Prostate gland (tissue), 2 donors: Measurements from ENCODE around the gene SASH1. TPM values are rescaled to one million over a fixed set of nuclear protein-coding genes. Genes with fewer than 3 reads are reported as not detected.

Experiments used
- DNase-seq: peaks from one replicate; pipeline ENCODE4 v3.0.0-alpha.2; 2019; ENCODE audit warnings: low spot score
- H3K27ac ChIP-seq, 2 donors: fragments of 200-600 bp; sonication (generic); 2 replicates each; pipeline ENCODE4 v1.5.1; 2017 to 2019
- H3K27me3 ChIP-seq: fragments of 200-600 bp; sonication (generic); replicated peaks from 2 replicates; pipeline ENCODE4 v1.5.1; 2019; ENCODE audit not compliant: insufficient read depth
- H3K36me3 ChIP-seq, 2 donors: fragments of 200-600 bp; sonication (generic); 1 replicate in 1 of 2; 2 replicates in 1 of 2; pipeline versions ENCODE4 v1.5.1 to v1.8.1; 2017 to 2019
- H3K4me1 ChIP-seq: fragments of 200-600 bp; sonication (generic); replicated peaks from 2 replicates; pipeline ENCODE4 v1.5.1; 2019
- H3K4me3 ChIP-seq, 2 donors: fragments of 200-600 bp; sonication (generic); 2 replicates each; pipeline ENCODE4 v1.5.1; 2017 to 2019
- H3K9me3 ChIP-seq: fragments of 200-600 bp; sonication (generic); 2 replicates; pipeline ENCODE4 v1.5.1; 2017
- CTCF ChIP-seq, 4 experiments: fragments of 200-600 bp in 2 of 4; fragments of 450-650 bp in 2 of 4; sonication (generic) in 2 of 4; IDR thresholded peaks; 1 replicate in 3 of 4; 2 replicates in 1 of 4; pipeline ENCODE4 v1.5.1; 2016 to 2019; ENCODE audit warnings: antibody characterized with exemption in 4 of 4, mild to moderate bottlenecking in 2 of 4, moderate library complexity in 2 of 4
- POLR2A ChIP-seq: fragments of 450-650 bp; IDR thresholded peaks from one replicate; pipeline ENCODE4 v1.6.1; 2016; ENCODE audit warnings: antibody characterized with exemption, mild to moderate bottlenecking
- POLR2AphosphoS5 ChIP-seq: sonication (generic); formaldehyde crosslinking; IDR thresholded peaks from one replicate; pipeline ENCODE4 v1.6.1; 2017; ENCODE audit warnings: antibody characterized with exemption
- WGBS: methylation state at CpG from one replicate; pipeline ENCODE4 v1.1.5; 2018; 5-methylcytosine and 5-hydroxymethylcytosine counted together
- intact Hi-C: fragments of 100-400 bp; cut with DNase I; formaldehyde crosslinking; loops from one replicate; pipeline ENCODE4 v1.14.2; 2022
- total RNA-seq, 2 donors: library from RNA; depleted of rRNA; stranded (reverse); fragments of >200 nt; gene quantifications; one replicate each; pipeline ENCODE4 v1.1.0, GENCODE V29; 2016

The SASH1 gene
- total RNA-seq, 2 donors from 2014 or later, result 34.3 to 48.6 TPM

DNA sequence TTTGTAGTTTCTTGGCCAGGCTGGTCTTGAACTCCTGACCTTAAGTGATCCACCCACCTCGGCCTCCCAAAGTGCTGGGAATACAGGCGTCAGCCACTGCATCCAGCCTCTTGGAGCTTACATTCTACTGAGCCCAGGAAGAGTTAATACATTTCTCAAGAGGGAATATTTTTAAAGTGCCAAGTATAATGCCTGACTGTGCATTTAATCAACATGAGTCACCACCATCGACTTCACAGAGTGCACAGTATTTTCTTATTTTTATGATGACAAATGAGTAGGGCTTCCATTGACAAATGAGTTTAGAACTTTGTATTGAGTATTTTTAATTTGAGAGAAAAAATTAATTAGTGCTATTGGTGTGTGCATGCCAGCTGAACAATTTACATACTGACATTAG is 72.2 kb downstream of the SASH1 start:
- Histone ChIP-seq H3K36me3 (no peaks in the 10 kb centered on the region), H3K4me3 (no peak overlapping the region), H3K27me3 (no peaks in the 10 kb centered on the region), H3K9me3 (no peaks in the 10 kb centered on the region), H3K4me1 (no peaks in the 10 kb centered on the region), H3K27ac (no peak overlapping the region)
- intact Hi-C loops, result no loop called here
- 59% methylated on average over 3 of the region's 3 CpGs for WGBS
- no peak for DNase-seq
- TF ChIP-seq POLR2A, result no peak
- TF ChIP-seq POLR2AphosphoS5, result no peak
- TF ChIP-seq CTCF (IDR thresholded peaks at IDR 0.05), result no peak

GRCh38 chr6:148415511-148416260 is 73.0 kb downstream of the SASH1 start:
- Histone ChIP-seq H3K27me3 (no peaks in the 10 kb centered on the region), H3K36me3 (no peaks in the 10 kb centered on the region), H3K9me3 (no peaks in the 10 kb centered on the region), H3K4me1 (no peaks in the 10 kb centered on the region), H3K27ac (no peak overlapping the region), H3K4me3 (no peak overlapping the region)
- DNase-seq, result no peak
- 60% methylated on average over 4 of the region's 4 CpGs for WGBS
- intact Hi-C loops, result no loop called here
- TF ChIP-seq POLR2AphosphoS5, result no peak
- TF ChIP-seq POLR2A, result no peak
- TF ChIP-seq CTCF (IDR thresholded peaks at IDR 0.05), result no peak

- Histone ChIP-seq H3K4me1 (no peaks in the 10 kb centered on the region), H3K27me3 (no peaks in the 10 kb centered on the region), H3K9me3 (no peaks in the 10 kb centered on the region), H3K27ac (no peak overlapping the region), H3K36me3 (no peaks in the 10 kb centered on the region), H3K4me3 (no peak overlapping the region)
- intact Hi-C loops, result no loop called here
- 85% methylated on average over 7 of the region's 7 CpGs for WGBS
- no peak for DNase-seq
- no peak for TF ChIP-seq POLR2A
- TF ChIP-seq POLR2AphosphoS5, result no peak
- TF ChIP-seq CTCF (IDR thresholded peaks at IDR 0.05), result no peak
Observed at GRCh38 chr6:148416330-148416965, 73.8 kb downstream of the SASH1 start.

DNA sequence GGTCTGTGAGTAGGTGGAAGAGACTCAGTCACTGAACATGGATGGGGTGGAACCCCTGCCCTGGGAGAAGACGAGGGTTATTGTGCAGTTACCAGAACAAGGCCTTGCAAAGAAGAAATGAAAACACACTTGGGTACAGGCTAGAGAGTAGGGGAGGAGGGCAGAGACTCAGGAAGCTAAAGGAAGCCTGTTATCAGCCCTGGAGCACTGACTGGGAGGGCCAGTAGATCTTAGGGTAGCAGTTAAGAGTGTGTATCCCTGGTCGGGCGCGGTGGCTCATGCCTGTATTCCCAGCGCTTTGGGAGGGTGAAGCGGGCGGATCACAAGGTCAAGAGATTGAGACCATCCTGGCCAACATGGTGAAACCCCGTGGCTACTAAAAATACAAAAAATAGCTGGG is 74.4 kb downstream of the SASH1 start:
- 96% methylated on average over 8 of the region's 8 CpGs for WGBS
- Histone ChIP-seq H3K9me3 (no peaks in the 10 kb centered on the region), H3K4me3 (no peak overlapping the region), H3K36me3 (no peaks in the 10 kb centered on the region), H3K27me3 (no peaks in the 10 kb centered on the region), H3K27ac (no peak overlapping the region), H3K4me1 (no peaks in the 10 kb centered on the region)
- intact Hi-C loops, result no loop called here
- TF ChIP-seq POLR2AphosphoS5 (no peak), POLR2A (no peak), CTCF (IDR thresholded peaks at IDR 0.05) (no peak)
- no peak for DNase-seq

DNA sequence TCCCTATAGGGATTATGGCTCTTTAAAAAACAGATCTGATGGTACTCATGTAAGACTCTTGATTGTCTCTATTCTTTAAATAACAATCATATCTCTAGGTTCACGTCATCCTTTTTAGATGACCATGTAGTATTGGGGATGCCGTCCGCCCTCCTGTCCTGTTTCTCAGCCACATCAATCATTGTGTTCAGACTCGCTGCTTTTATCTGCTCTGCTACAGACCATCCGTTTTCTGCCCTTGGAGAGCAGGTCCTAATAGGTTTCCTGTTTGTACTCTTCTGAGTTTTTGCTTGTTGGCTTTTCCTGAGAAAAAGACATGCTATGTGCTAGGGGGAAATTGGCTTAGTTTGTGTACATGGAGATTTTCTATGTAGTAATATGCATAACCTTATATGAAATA is 76.8 kb downstream of the SASH1 start:
- H3K36me3 ChIP-seq, result no peaks in the 10 kb centered on the region
- no peak for DNase-seq

More for the DNA sequence above, 76.8 kb downstream of the SASH1 start:
- no peaks in the 10 kb centered on the region for H3K9me3 ChIP-seq
- H3K4me1 ChIP-seq, result no peaks in the 10 kb centered on the region
- no peak overlapping the region for H3K27ac ChIP-seq
- TF ChIP-seq CTCF (IDR thresholded peaks at IDR 0.05) (no peak), POLR2A (no peak), POLR2AphosphoS5 (no peak)
- intact Hi-C loops, result no loop called here
- 88% methylated on average over 5 of the region's 5 CpGs for WGBS
- H3K4me3 ChIP-seq, result no peak overlapping the region
- no peaks in the 10 kb centered on the region for H3K27me3 ChIP-seq
